ENCODE results near the gene GHRL. TPM values are rescaled to one million over a fixed set of nuclear protein-coding genes. Genes with fewer than 3 reads are reported as not detected.
A peak's percentile ranks its signal among the peaks of the same experiment; 100 is the strongest.
"Not testable (repeated sequence)": the region's sequence is repeated elsewhere in the genome, so short reads cannot be mapped to it uniquely, and the experiment has no call there.

Gene GHRL
- total RNA-seq, 1 donor from 2014 or later: 0.30 TPM

GRCh38 chr3:10278501-10278900, 14.2 kb downstream of the GHRL start:
- no peak for ATAC-seq
- no peak for DNase-seq (ENCODE audit: low spot score)

GRCh38 chr3:10277115-10277625, 15.6 kb downstream of the GHRL start:
- peak; percentile 42 for ATAC-seq

GRCh38 chr3:10274601-10275000, 18.1 kb downstream of the GHRL start:
- peak; percentile 27 for ATAC-seq
- no peak for DNase-seq (ENCODE audit: low spot score)

More at GRCh38 chr3:10277115-10277625, 15.6 kb downstream of the GHRL start:
- no peak for DNase-seq (ENCODE audit: low spot score)

GRCh38 chr3:10273702-10274305, 18.9 kb downstream of the GHRL start:
- DNase-seq (ENCODE audit: low spot score) (no peak), ATAC-seq (peak; percentile 65)

- no peak for ATAC-seq
These were observed 19.8 kb downstream of the GHRL start for GRCh38 chr3:10272977-10273376.

GRCh38 chr3:10272476-10272875, 20.3 kb downstream of the GHRL start:
- not testable (repeated sequence) for ATAC-seq; DNase-seq (ENCODE audit: low spot score)

More at GRCh38 chr3:10272977-10273376, 19.8 kb downstream of the GHRL start:
- no peak for DNase-seq (ENCODE audit: low spot score)

- DNase-seq (ENCODE audit: low spot score) (no peak), ATAC-seq (no peak)
These were observed 23.3 kb downstream of the GHRL start for GRCh38 chr3:10269443-10269842.

- DNase-seq (ENCODE audit: low spot score): no peak
- no peak for ATAC-seq
These were observed 23.8 kb downstream of the GHRL start for GRCh38 chr3:10268930-10269329.

GRCh38 chr3:10268116-10268515, 24.6 kb downstream of the GHRL start:
- no peak for DNase-seq (ENCODE audit: low spot score)
- ATAC-seq: no peak

GRCh38 chr3:10266936-10267335, 25.8 kb downstream of the GHRL start:
- DNase-seq (ENCODE audit: low spot score); ATAC-seq: not testable (repeated sequence)

GRCh38 chr3:10265833-10266232, 26.9 kb downstream of the GHRL start:
- DNase-seq (ENCODE audit: low spot score) (no peak), ATAC-seq (peak; percentile 70)

GRCh38 chr3:10263646-10264363, 28.9 kb downstream of the GHRL start:
- ATAC-seq (peak; percentile 74), DNase-seq (ENCODE audit: low spot score) (no peak)

GRCh38 chr3:10262027-10262426, 30.7 kb downstream of the GHRL start:
- DNase-seq (ENCODE audit: low spot score): no peak
- ATAC-seq: no peak

- ATAC-seq (no peak), DNase-seq (ENCODE audit: low spot score) (no peak)
These were observed 32.5 kb downstream of the GHRL start for GRCh38 chr3:10260211-10260701.

GRCh38 chr3:10259798-10260197, 32.9 kb downstream of the GHRL start:
- no peak for DNase-seq (ENCODE audit: low spot score)
- no peak for ATAC-seq

GRCh38 chr3:10259036-10259435, 33.7 kb downstream of the GHRL start:
- no peak for DNase-seq (ENCODE audit: low spot score)
- no peak for ATAC-seq

- ATAC-seq (no peak), DNase-seq (ENCODE audit: low spot score) (no peak)
These were observed 36.9 kb downstream of the GHRL start for GRCh38 chr3:10255835-10256234.

- DNase-seq (ENCODE audit: low spot score) (no peak), ATAC-seq (peak; percentile 59)
These were observed 39.0 kb downstream of the GHRL start for GRCh38 chr3:10253731-10254130.

GRCh38 chr3:10251006-10251405, 41.7 kb downstream of the GHRL start:
- ATAC-seq (no peak), DNase-seq (ENCODE audit: low spot score) (no peak)

- no peak for DNase-seq (ENCODE audit: low spot score)
- no peak for ATAC-seq
These were observed 42.9 kb downstream of the GHRL start for GRCh38 chr3:10249833-10250232.

- ATAC-seq: no peak
- DNase-seq (ENCODE audit: low spot score): no peak
These were observed 43.6 kb downstream of the GHRL start for GRCh38 chr3:10248984-10249748.

Data from left lobe of liver (tissue), 2 donors.